ENCODE measurements around the gene HS2ST1.

HS2ST1 gene

DNA sequence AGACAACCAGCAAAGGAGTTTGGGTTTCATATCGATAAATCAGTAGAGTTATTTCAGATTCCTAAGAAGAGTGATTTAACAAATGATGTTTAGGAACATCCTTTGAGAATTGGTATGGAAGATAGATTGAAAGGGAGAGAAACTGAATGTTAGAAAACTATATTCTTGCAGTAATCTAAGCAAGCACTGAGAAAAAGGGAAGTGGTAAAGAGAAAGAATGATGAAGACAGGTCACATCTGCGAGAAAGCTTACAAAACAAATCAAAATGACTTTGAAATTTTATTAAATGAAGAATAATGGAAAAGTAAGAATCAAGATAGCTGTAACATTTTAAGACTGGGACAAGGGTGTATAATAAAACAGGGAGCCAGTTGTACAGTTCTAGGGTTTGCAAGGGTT, 177.0 kb downstream of the HS2ST1 start:
- Histone ChIP-seq H3K4me1 (ENCODE audit: control insufficient read depth in 1 of 2, insufficient read depth in 1 of 2, low read depth in 1 of 2, low read length in 1 of 2) (no peaks in the 10 kb centered on the region), H3K27me3 (no peaks in the 10 kb centered on the region), H3K27ac (no peak overlapping the region), H3K9me3 (no peaks in the 10 kb centered on the region), H3K4me3 (ENCODE audit: low read depth in 1 of 2, low read length in 1 of 2) (no peak overlapping the region), H3K36me3 (no peaks in the 10 kb centered on the region)
- TF ChIP-seq CTCF (IDR thresholded peaks at IDR 0.05), result no peak

GRCh38 chr1:87092846-87093245, 178.4 kb downstream of the HS2ST1 start:
- Histone ChIP-seq H3K9me3 (no peaks in the 10 kb centered on the region), H3K4me1 (ENCODE audit: control insufficient read depth in 1 of 2, insufficient read depth in 1 of 2, low read depth in 1 of 2, low read length in 1 of 2) (no peaks in the 10 kb centered on the region), H3K27me3 (no peaks in the 10 kb centered on the region), H3K36me3 (no peaks in the 10 kb centered on the region), H3K4me3 (ENCODE audit: low read depth in 1 of 2, low read length in 1 of 2) (no peak overlapping the region), H3K27ac (no peak overlapping the region)
- no peak for TF ChIP-seq CTCF (IDR thresholded peaks at IDR 0.05)

DNA sequence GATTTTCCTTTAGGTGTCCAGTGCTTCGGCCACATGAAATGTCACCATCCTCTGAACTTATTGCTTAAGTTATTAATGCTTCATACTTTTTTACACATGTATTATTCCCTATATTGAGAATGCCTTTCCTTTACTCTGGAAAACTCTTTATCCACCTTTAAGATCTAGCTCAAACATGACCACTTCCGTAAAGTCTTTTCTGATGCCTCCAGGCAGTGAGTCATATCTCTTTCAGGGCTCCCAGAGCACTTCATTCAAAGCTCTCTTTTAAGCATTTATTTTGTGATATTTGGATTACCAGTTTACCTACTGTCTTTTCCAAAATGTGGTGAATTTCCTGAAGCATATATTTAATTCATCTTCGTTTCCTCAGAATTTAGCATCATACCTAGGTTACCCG, 178.9 kb downstream of the HS2ST1 start:
- Histone ChIP-seq H3K9me3 (no peaks in the 10 kb centered on the region), H3K27ac (no peak overlapping the region), H3K36me3 (no peaks in the 10 kb centered on the region), H3K4me3 (ENCODE audit: low read depth in 1 of 2, low read length in 1 of 2) (no peak overlapping the region), H3K4me1 (ENCODE audit: control insufficient read depth in 1 of 2, insufficient read depth in 1 of 2, low read depth in 1 of 2, low read length in 1 of 2) (no peaks in the 10 kb centered on the region), H3K27me3 (no peaks in the 10 kb centered on the region)
- TF ChIP-seq CTCF (IDR thresholded peaks at IDR 0.05), result no peak

- no peaks in the 10 kb centered on the region for H3K9me3 ChIP-seq
- no peaks in the 10 kb centered on the region for H3K4me1 ChIP-seq (ENCODE audit: control insufficient read depth in 1 of 2, insufficient read depth in 1 of 2, low read depth in 1 of 2, low read length in 1 of 2)
- H3K4me3 ChIP-seq (ENCODE audit: low read depth in 1 of 2, low read length in 1 of 2), result no peak overlapping the region
- no peak for TF ChIP-seq CTCF (IDR thresholded peaks at IDR 0.05)
- H3K27ac ChIP-seq, result no peak overlapping the region
- H3K36me3 ChIP-seq, result no peaks in the 10 kb centered on the region
- no peaks in the 10 kb centered on the region for H3K27me3 ChIP-seq
These were observed 179.8 kb downstream of the HS2ST1 start for GRCh38 chr1:87094238-87094637.

- Histone ChIP-seq H3K27me3 (no peaks in the 10 kb centered on the region), H3K4me3 (ENCODE audit: low read depth in 1 of 2, low read length in 1 of 2) (no peak overlapping the region), H3K4me1 (ENCODE audit: control insufficient read depth in 1 of 2, insufficient read depth in 1 of 2, low read depth in 1 of 2, low read length in 1 of 2) (no peaks in the 10 kb centered on the region), H3K36me3 (no peaks in the 10 kb centered on the region), H3K9me3 (no peaks in the 10 kb centered on the region), H3K27ac (no peak overlapping the region)
- TF ChIP-seq CTCF (IDR thresholded peaks at IDR 0.05), result no peak
These were observed 185.8 kb downstream of the HS2ST1 start for GRCh38 chr1:87100271-87100670.

DNA sequence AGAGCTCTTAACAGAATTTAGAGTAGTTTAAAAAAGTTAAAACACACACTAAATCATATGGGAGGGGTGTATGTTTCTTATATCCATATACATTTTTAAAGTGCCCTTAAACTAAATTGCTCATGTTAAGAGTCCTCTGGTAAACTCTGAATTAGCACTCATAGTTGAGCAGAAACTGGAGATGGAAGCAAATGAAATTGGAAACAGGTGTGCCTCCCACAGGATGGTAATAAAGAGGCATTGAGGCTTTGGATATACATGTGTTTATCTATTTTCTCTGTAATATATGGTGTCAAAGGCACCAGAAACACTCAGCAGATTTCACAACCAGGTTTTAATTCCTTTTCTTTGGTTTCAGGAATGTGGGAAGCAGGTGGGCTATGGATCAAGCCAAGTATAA, 188.6 kb downstream of the HS2ST1 start:
- Histone ChIP-seq H3K27ac (no peak overlapping the region), H3K4me1 (ENCODE audit: control insufficient read depth in 1 of 2, insufficient read depth in 1 of 2, low read depth in 1 of 2, low read length in 1 of 2) (no peaks in the 10 kb centered on the region), H3K36me3 (no peaks in the 10 kb centered on the region), H3K4me3 (ENCODE audit: low read depth in 1 of 2, low read length in 1 of 2) (no peak overlapping the region), H3K9me3 (no peaks in the 10 kb centered on the region), H3K27me3 (no peaks in the 10 kb centered on the region)
- TF ChIP-seq CTCF (IDR thresholded peaks at IDR 0.05), result no peak
